Measurements from ENCODE around the gene KAZN.

DNA sequence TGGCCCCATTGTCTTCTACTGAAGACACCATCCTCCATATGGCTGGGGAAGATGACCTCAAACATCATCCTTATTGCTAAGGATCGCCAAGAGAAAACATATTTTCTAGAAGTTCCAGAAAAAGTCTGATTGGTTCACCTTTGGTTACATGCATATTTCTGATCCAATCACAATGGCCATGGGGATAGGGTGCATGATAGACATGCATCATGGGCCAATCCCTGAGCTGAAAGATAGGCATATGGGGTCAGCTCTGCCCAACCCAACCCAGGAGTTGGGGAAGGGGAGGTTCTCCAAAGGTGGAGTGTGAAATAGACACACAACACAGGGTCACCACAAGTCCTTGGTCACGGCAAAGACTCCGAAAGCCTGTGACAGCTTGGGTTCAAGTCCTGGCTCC is 278.7 kb downstream of the KAZN start:
- no peak for TF ChIP-seq EZH2 (IDR thresholded peaks at IDR 0.05; ENCODE audit: borderline replicate concordance, low read length)
- TF ChIP-seq, protein P1, sequence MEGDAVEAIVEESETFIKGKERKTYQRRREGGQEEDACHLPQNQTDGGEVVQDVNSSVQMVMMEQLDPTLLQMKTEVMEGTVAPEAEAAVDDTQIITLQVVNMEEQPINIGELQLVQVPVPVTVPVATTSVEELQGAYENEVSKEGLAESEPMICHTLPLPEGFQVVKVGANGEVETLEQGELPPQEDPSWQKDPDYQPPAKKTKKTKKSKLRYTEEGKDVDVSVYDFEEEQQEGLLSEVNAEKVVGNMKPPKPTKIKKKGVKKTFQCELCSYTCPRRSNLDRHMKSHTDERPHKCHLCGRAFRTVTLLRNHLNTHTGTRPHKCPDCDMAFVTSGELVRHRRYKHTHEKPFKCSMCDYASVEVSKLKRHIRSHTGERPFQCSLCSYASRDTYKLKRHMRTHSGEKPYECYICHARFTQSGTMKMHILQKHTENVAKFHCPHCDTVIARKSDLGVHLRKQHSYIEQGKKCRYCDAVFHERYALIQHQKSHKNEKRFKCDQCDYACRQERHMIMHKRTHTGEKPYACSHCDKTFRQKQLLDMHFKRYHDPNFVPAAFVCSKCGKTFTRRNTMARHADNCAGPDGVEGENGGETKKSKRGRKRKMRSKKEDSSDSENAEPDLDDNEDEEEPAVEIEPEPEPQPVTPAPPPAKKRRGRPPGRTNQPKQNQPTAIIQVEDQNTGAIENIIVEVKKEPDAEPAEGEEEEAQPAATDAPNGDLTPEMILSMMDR (IDR thresholded peaks at IDR 0.05; ENCODE audit: low read length): no peak
